HepG2 (cell line): ENCODE results near the gene BAZ1B. TPM values are rescaled to one million over a fixed set of nuclear protein-coding genes. Genes with fewer than 3 reads are reported as not detected.

Source experiments
- BRCA1 ChIP-seq: sonication (generic); formaldehyde crosslinking; IDR thresholded peaks from 2 replicates; pipeline ENCODE4 v1.4.0; 2020; ENCODE audit warnings: missing genetic modification reagents
- HNRNPUL1 ChIP-seq: fragments of 200-400 bp; formaldehyde crosslinking; IDR thresholded peaks from 2 replicates; pipeline ENCODE4 v1.6.1; 2017; ENCODE audit warnings: low read depth, mild to moderate bottlenecking, low read length, moderate library complexity
- RARA ChIP-seq: IDR thresholded peaks from 2 replicates; pipeline ENCODE4 v1.6.1; 2016; ENCODE audit warnings: missing genetic modification reagents, missing compliant biosample characterization
- SAFB2 ChIP-seq: sonication (generic); formaldehyde crosslinking; IDR thresholded peaks from 2 replicates; pipeline ENCODE4 v1.5.1; 2020; ENCODE audit warnings: missing genetic modification reagents, low read depth, mild to moderate bottlenecking, borderline replicate concordance
- TBX3 ChIP-seq: fragments of 450-650 bp; IDR thresholded peaks from 2 replicates; pipeline ENCODE4 v1.6.1; 2017; ENCODE audit warnings: antibody characterized with exemption, mild to moderate bottlenecking, inconsistent platforms, borderline replicate concordance
- ZFP36 ChIP-seq: fragments of 150-350 bp; IDR thresholded peaks from 2 replicates; pipeline ENCODE4 v1.6.1; 2018; ENCODE audit warnings: borderline replicate concordance, low read length, low read depth; ENCODE audit not compliant: partially characterized antibody
- ZFY ChIP-seq: sonication (generic); formaldehyde crosslinking; IDR thresholded peaks from 2 replicates; pipeline ENCODE4 v1.4.0; 2020; ENCODE audit warnings: missing genetic modification reagents
- ZNF235 ChIP-seq: sonication (generic); formaldehyde crosslinking; IDR thresholded peaks from 2 replicates; pipeline ENCODE4 v1.8.1; 2023; ENCODE audit warnings: mild to moderate bottlenecking, missing genetic modification reagents, borderline replicate concordance
- ZNF720 ChIP-seq: sonication (generic); formaldehyde crosslinking; IDR thresholded peaks from 2 replicates; pipeline ENCODE4 v1.4.0; 2020; ENCODE audit warnings: missing genetic modification reagents
- polyA plus RNA-seq, 8 experiments: library from polyadenylated mRNA; depleted of rRNA in 3 of 8; stranded (reverse) in 7 of 8; unstranded in 1 of 8; fragments of >200 nt; fragmentation: Illumina TruSeq in 4 of 8; extraction: Trizol in 4 of 8; gene quantifications; 2 replicates each; pipeline versions ENCODE4 v1.2.1 to v1.2.3, GENCODE V29; 2011 to 2016; ENCODE audit warnings: low read depth in 4 of 8, missing spikeins in 1 of 8, mixed read lengths in 1 of 8; ENCODE audit not compliant: insufficient read depth in 1 of 8
- total RNA-seq, 5 experiments: library from RNA; depleted of rRNA; stranded (reverse); fragments of >200 nt; fragmentation: Illumina TruSeq; extraction: Trizol; gene quantifications; 2 replicates each; pipeline ENCODE4 v1.2.3, GENCODE V29; 2016; ENCODE audit warnings: low read depth in 1 of 5
- TF ChIP-seq, protein P1 (sequence below): sonication (generic); formaldehyde crosslinking; IDR thresholded peaks from 2 replicates; pipeline ENCODE4 v1.4.0; 2020; ENCODE audit warnings: missing genetic modification reagents
- TF ChIP-seq, protein P2 (sequence below): sonication (generic); formaldehyde crosslinking; IDR thresholded peaks from 2 replicates; pipeline ENCODE4 v1.4.0; 2020; ENCODE audit warnings: mild to moderate bottlenecking, missing genetic modification reagents
- TF ChIP-seq, protein P3 (sequence below): IDR thresholded peaks from 2 replicates; pipeline ENCODE4 v1.6.1; 2012; ENCODE audit warnings: inconsistent platforms
- TF ChIP-seq, protein P4 (sequence below): sonication (generic); formaldehyde crosslinking; conservative IDR thresholded peaks from 2 replicates; pipeline ENCODE4 v1.4.0; 2020; ENCODE audit warnings: mild to moderate bottlenecking, missing genetic modification reagents, moderate library complexity
- TF ChIP-seq, protein P5 (sequence below): fragments of 450-650 bp; IDR thresholded peaks from 2 replicates; pipeline ENCODE4 v1.6.1; 2017

The BAZ1B gene
- total and polyA plus RNA-seq, 2 of the 13 experiments (the other 11 are each of a cell fraction or from before 2014, with no cell fraction given) = 18.6 to 69.4 TPM

DNA sequence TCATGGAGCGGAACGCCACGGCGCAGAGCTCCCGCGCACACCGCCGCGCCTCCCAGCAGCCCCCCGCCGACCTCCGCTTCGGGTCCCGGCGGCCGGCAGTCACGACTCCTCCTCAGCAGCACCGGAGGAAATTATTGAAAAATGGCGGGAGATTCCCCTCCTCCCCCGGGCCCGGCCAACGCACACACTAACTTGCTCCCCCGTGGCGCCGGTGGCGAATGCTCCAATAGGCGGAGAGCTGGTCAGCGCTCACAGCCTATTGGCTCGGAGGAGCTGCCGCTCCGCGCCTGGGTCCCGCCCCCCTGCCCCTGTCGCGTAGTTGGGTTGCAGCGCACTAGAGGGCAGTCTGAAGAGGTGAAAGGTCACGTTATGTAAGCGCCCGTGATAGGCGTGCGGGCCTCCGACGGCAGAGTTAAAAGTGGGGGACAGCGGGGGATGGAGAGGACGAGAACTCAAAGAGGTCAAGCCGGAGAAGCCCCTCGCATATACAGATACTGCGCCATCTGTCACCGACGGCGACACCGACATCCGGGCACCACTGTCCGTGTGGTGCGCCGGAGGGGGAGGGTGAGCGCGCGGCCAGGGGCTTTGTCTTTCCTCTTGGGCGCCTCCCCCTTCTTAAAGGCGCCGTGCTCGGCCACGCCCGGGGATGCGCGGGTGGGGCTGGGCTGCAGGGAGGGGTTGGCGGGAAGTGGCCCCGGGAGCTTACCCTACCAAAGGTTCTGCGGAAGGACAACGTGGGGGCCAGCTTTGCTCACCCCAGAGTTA, at the start of gene BAZ1B (continued):
- TF ChIP-seq, protein P1, sequence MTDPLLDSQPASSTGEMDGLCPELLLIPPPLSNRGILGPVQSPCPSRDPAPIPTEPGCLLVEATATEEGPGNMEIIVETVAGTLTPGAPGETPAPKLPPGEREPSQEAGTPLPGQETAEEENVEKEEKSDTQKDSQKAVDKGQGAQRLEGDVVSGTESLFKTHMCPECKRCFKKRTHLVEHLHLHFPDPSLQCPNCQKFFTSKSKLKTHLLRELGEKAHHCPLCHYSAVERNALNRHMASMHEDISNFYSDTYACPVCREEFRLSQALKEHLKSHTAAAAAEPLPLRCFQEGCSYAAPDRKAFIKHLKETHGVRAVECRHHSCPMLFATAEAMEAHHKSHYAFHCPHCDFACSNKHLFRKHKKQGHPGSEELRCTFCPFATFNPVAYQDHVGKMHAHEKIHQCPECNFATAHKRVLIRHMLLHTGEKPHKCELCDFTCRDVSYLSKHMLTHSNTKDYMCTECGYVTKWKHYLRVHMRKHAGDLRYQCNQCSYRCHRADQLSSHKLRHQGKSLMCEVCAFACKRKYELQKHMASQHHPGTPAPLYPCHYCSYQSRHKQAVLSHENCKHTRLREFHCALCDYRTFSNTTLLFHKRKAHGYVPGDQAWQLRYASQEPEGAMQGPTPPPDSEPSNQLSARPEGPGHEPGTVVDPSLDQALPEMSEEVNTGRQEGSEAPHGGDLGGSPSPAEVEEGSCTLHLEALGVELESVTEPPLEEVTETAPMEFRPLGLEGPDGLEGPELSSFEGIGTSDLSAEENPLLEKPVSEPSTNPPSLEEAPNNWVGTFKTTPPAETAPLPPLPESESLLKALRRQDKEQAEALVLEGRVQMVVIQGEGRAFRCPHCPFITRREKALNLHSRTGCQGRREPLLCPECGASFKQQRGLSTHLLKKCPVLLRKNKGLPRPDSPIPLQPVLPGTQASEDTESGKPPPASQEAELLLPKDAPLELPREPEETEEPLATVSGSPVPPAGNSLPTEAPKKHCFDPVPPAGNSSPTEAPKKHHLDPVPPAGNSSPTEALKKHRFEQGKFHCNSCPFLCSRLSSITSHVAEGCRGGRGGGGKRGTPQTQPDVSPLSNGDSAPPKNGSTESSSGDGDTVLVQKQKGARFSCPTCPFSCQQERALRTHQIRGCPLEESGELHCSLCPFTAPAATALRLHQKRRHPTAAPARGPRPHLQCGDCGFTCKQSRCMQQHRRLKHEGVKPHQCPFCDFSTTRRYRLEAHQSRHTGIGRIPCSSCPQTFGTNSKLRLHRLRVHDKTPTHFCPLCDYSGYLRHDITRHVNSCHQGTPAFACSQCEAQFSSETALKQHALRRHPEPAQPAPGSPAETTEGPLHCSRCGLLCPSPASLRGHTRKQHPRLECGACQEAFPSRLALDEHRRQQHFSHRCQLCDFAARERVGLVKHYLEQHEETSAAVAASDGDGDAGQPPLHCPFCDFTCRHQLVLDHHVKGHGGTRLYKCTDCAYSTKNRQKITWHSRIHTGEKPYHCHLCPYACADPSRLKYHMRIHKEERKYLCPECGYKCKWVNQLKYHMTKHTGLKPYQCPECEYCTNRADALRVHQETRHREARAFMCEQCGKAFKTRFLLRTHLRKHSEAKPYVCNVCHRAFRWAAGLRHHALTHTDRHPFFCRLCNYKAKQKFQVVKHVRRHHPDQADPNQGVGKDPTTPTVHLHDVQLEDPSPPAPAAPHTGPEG (CRISPR knock-in tag) = peak; percentile 15; the same call in 1 of the 2 replicates
- TF ChIP-seq, protein P2, sequence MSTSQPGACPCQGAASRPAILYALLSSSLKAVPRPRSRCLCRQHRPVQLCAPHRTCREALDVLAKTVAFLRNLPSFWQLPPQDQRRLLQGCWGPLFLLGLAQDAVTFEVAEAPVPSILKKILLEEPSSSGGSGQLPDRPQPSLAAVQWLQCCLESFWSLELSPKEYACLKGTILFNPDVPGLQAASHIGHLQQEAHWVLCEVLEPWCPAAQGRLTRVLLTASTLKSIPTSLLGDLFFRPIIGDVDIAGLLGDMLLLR = 0 out of 2 replicates have a peak, but pooled peaks have one; percentile 10
- TF ChIP-seq, protein P3, sequence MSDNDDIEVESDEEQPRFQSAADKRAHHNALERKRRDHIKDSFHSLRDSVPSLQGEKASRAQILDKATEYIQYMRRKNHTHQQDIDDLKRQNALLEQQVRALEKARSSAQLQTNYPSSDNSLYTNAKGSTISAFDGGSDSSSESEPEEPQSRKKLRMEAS = peak; percentile 82
- no peak; the same call in 1 of the 2 replicates for TF ChIP-seq HNRNPUL1
- TF ChIP-seq, protein P4, sequence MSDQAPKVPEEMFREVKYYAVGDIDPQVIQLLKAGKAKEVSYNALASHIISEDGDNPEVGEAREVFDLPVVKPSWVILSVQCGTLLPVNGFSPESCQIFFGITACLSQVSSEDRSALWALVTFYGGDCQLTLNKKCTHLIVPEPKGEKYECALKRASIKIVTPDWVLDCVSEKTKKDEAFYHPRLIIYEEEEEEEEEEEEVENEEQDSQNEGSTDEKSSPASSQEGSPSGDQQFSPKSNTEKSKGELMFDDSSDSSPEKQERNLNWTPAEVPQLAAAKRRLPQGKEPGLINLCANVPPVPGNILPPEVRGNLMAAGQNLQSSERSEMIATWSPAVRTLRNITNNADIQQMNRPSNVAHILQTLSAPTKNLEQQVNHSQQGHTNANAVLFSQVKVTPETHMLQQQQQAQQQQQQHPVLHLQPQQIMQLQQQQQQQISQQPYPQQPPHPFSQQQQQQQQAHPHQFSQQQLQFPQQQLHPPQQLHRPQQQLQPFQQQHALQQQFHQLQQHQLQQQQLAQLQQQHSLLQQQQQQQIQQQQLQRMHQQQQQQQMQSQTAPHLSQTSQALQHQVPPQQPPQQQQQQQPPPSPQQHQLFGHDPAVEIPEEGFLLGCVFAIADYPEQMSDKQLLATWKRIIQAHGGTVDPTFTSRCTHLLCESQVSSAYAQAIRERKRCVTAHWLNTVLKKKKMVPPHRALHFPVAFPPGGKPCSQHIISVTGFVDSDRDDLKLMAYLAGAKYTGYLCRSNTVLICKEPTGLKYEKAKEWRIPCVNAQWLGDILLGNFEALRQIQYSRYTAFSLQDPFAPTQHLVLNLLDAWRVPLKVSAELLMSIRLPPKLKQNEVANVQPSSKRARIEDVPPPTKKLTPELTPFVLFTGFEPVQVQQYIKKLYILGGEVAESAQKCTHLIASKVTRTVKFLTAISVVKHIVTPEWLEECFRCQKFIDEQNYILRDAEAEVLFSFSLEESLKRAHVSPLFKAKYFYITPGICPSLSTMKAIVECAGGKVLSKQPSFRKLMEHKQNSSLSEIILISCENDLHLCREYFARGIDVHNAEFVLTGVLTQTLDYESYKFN = peak; percentile 68
- TF ChIP-seq ZNF720 (CRISPR knock-in tag) = no peak
- TF ChIP-seq ZNF235 = no peak
- TF ChIP-seq RARA (CRISPR knock-in tag) = peak; percentile 67
- TF ChIP-seq, protein P5, sequence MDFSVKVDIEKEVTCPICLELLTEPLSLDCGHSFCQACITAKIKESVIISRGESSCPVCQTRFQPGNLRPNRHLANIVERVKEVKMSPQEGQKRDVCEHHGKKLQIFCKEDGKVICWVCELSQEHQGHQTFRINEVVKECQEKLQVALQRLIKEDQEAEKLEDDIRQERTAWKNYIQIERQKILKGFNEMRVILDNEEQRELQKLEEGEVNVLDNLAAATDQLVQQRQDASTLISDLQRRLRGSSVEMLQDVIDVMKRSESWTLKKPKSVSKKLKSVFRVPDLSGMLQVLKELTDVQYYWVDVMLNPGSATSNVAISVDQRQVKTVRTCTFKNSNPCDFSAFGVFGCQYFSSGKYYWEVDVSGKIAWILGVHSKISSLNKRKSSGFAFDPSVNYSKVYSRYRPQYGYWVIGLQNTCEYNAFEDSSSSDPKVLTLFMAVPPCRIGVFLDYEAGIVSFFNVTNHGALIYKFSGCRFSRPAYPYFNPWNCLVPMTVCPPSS = no peak
- TF ChIP-seq SAFB2 = no peak; the same call in 1 of the 2 replicates
- TF ChIP-seq TBX3 = 0 out of 2 replicates have a peak, but pooled peaks have one; percentile 22
- TF ChIP-seq ZFP36 = no peak
- no peak; the same call in 1 of the 2 replicates for TF ChIP-seq BRCA1 (CRISPR knock-in tag)
- peak; percentile 86 for TF ChIP-seq ZFY
